ENCODE measurements around the gene HECTD4. TPM values are rescaled to one million over a fixed set of nuclear protein-coding genes. Genes with fewer than 3 reads are reported as not detected.

The HECTD4 gene
- total RNA-seq, 1 experiment from 2014 or later: 51.3 TPM

GRCh38 chr12:112208301-112208910 is 173.8 kb downstream of the HECTD4 start:
- H3K4me3 ChIP-seq (ENCODE audit: low read depth in 2 of 2, low read length in 2 of 2): no peak overlapping the region
- in situ Hi-C loops (cut with HindIII; ENCODE audit: low pct_unique_long_range_greater_than_20kb, low sequenced_read_pairs) (no loop called here), intact Hi-C loops (cut with micrococcal nuclease; ENCODE audit: unreplicated experiment) (loop anchor here (5.0 kb wide), 1 partner anchor 159 kb away; no protein-coding TSS in a partner anchor)
- POLR2A ChIA-PET: no interaction called here
- no peaks in the 10 kb centered on the region for H3K9me3 ChIP-seq (ENCODE audit: control insufficient read depth, insufficient read depth, low read depth, low read length)
- no TSS peak for BruUV-seq (replicated peaks)
- no peak for ATAC-seq
- CTCF ChIA-PET: interaction anchor here (0.5 to 0.8 kb wide), 4 partner anchors 10 to 176 kb away, joined by 3 to 11 read pairs (median 4); no protein-coding TSS in a partner anchor
- no peak for TF ChIP-seq TCF7L2 (IDR thresholded peaks at IDR 0.05; ENCODE audit: low read depth, low read length)
- no peak for TF ChIP-seq SIN3A (IDR thresholded peaks at IDR 0.05; ENCODE audit: borderline replicate concordance, insufficient read depth, low read depth, low read length)
- no peak for TF ChIP-seq POLR2AphosphoS5 (IDR thresholded peaks at IDR 0.05; ENCODE audit: low read depth, low read length)
- TF ChIP-seq REST (IDR thresholded peaks at IDR 0.05; ENCODE audit: insufficient read depth in 1 of 2, low read depth in 2 of 2, low read length in 1 of 2): no peak
- no peak for TF ChIP-seq CTCF (IDR thresholded peaks at IDR 0.05)
- no peaks in the 10 kb centered on the region for H3K27me3 ChIP-seq (ENCODE audit: control insufficient read depth, insufficient read depth, low read length)
- H3K4me1 ChIP-seq (ENCODE audit: control insufficient read depth, insufficient read depth, low read length): no peaks in the 10 kb centered on the region
- no peak for DNase-seq (ENCODE audit: low read depth, low spot score)
- 0 out of 2 replicates have a peak, but pooled peaks cover 10% of the 10 kb centered on the region for H3K36me3 ChIP-seq (ENCODE audit: control insufficient read depth, insufficient read depth, low read length)
- H3K27ac ChIP-seq (ENCODE audit: low read length): no peak overlapping the region

- POLR2A ChIA-PET: no interaction called here
- 0 out of 2 replicates have a peak, but pooled peaks cover 10% of the 10 kb centered on the region for H3K36me3 ChIP-seq (ENCODE audit: control insufficient read depth, insufficient read depth, low read length)
- no peaks in the 10 kb centered on the region for H3K9me3 ChIP-seq (ENCODE audit: control insufficient read depth, insufficient read depth, low read depth, low read length)
- TF ChIP-seq POLR2AphosphoS5 (IDR thresholded peaks at IDR 0.05; ENCODE audit: low read depth, low read length): no peak
- TF ChIP-seq CTCF (IDR thresholded peaks at IDR 0.05): no peak
- TF ChIP-seq SIN3A (IDR thresholded peaks at IDR 0.05; ENCODE audit: borderline replicate concordance, insufficient read depth, low read depth, low read length): no peak
- TF ChIP-seq TCF7L2 (IDR thresholded peaks at IDR 0.05; ENCODE audit: low read depth, low read length): no peak
- intact Hi-C loops (cut with micrococcal nuclease; ENCODE audit: unreplicated experiment): loop anchor here (5.0 kb wide), 1 partner anchor 160 kb away; no protein-coding TSS in a partner anchor
- no peak overlapping the region for H3K4me3 ChIP-seq (ENCODE audit: low read depth in 2 of 2, low read length in 2 of 2)
- no peak for ATAC-seq
- H3K4me1 ChIP-seq (ENCODE audit: control insufficient read depth, insufficient read depth, low read length): no peaks in the 10 kb centered on the region
- no TSS peak for BruUV-seq (replicated peaks)
- in situ Hi-C loops (cut with HindIII; ENCODE audit: low pct_unique_long_range_greater_than_20kb, low sequenced_read_pairs): no loop called here
- no peak overlapping the region for H3K27ac ChIP-seq (ENCODE audit: low read length)
- no peaks in the 10 kb centered on the region for H3K27me3 ChIP-seq (ENCODE audit: control insufficient read depth, insufficient read depth, low read length)
- DNase-seq (ENCODE audit: low read depth, low spot score): no peak
- CTCF ChIA-PET: no interaction called here
These were observed 174.8 kb downstream of the HECTD4 start for GRCh38 chr12:112207397-112207924.

Data from Panc1 (cell line).